ENCODE results near the gene TTLL12. TPM values are rescaled to one million over a fixed set of nuclear protein-coding genes. Genes with fewer than 3 reads are reported as not detected.

Gene TTLL12
- total RNA-seq, 1 experiment from 2014 or later = 21.6 TPM

GRCh38 chr22:43199541-43199940 lies 12.6 kb upstream of the TTLL12 start:
- no peak for DNase-seq (ENCODE audit: low read depth)

GRCh38 chr22:43198936-43199335 lies 12.0 kb upstream of the TTLL12 start:
- peak; percentile 24 for DNase-seq (ENCODE audit: low read depth)

GRCh38 chr22:43198126-43198525 lies 11.2 kb upstream of the TTLL12 start:
- DNase-seq (ENCODE audit: low read depth) = no peak

GRCh38 chr22:43197271-43197941 lies 10.5 kb upstream of the TTLL12 start:
- DNase-seq (ENCODE audit: low read depth) = peak; percentile 86

- no peak for DNase-seq (ENCODE audit: low read depth)
These were observed 4.9 kb upstream of the TTLL12 start for GRCh38 chr22:43191831-43192230.

- DNase-seq (ENCODE audit: low read depth) = peak; percentile 29
These were observed 2.1 kb upstream of the TTLL12 start for GRCh38 chr22:43188829-43189545.

GRCh38 chr22:43187171-43188099 lies 501 bp upstream of the TTLL12 start:
- DNase-seq (ENCODE audit: low read depth) = peak; percentile 87

- DNase-seq (ENCODE audit: low read depth) = no peak
These were observed 1.1 kb downstream of the TTLL12 start for GRCh38 chr22:43185860-43186261.

GRCh38 chr22:43183496-43184277 lies 3.2 kb downstream of the TTLL12 start:
- peak; percentile 70 for DNase-seq (ENCODE audit: low read depth)

- no peak for DNase-seq (ENCODE audit: low read depth)
These were observed 4.2 kb downstream of the TTLL12 start for GRCh38 chr22:43182726-43183125.

GRCh38 chr22:43182118-43182517 lies 4.8 kb downstream of the TTLL12 start:
- DNase-seq (ENCODE audit: low read depth) = no peak

- no peak for DNase-seq (ENCODE audit: low read depth)
These were observed 5.4 kb downstream of the TTLL12 start for GRCh38 chr22:43181321-43182076.

GRCh38 chr22:43180670-43181069 lies 6.3 kb downstream of the TTLL12 start:
- DNase-seq (ENCODE audit: low read depth) = no peak

- DNase-seq (ENCODE audit: low read depth) = no peak
These were observed 7.1 kb downstream of the TTLL12 start for GRCh38 chr22:43179911-43180195.

GRCh38 chr22:43179146-43179910 lies 7.6 kb downstream of the TTLL12 start:
- DNase-seq (ENCODE audit: low read depth) = no peak

- DNase-seq (ENCODE audit: low read depth) = no peak
These were observed 9.5 kb downstream of the TTLL12 start for GRCh38 chr22:43177479-43177878.

- no peak for DNase-seq (ENCODE audit: low read depth)
These were observed 10.8 kb downstream of the TTLL12 start for GRCh38 chr22:43176090-43176489.

- no peak for DNase-seq (ENCODE audit: low read depth)
These were observed 11.9 kb downstream of the TTLL12 start for GRCh38 chr22:43174941-43175531.

- no peak for DNase-seq (ENCODE audit: low read depth)
These were observed 12.8 kb downstream of the TTLL12 start for GRCh38 chr22:43173976-43174720.

All from M059J (cell line).